Measurements from ENCODE around the gene RDM1.
"Not testable (repeated sequence)": the region's sequence is repeated elsewhere in the genome, so short reads cannot be mapped to it uniquely, and the experiment has no call there.

Gene RDM1

DNA sequence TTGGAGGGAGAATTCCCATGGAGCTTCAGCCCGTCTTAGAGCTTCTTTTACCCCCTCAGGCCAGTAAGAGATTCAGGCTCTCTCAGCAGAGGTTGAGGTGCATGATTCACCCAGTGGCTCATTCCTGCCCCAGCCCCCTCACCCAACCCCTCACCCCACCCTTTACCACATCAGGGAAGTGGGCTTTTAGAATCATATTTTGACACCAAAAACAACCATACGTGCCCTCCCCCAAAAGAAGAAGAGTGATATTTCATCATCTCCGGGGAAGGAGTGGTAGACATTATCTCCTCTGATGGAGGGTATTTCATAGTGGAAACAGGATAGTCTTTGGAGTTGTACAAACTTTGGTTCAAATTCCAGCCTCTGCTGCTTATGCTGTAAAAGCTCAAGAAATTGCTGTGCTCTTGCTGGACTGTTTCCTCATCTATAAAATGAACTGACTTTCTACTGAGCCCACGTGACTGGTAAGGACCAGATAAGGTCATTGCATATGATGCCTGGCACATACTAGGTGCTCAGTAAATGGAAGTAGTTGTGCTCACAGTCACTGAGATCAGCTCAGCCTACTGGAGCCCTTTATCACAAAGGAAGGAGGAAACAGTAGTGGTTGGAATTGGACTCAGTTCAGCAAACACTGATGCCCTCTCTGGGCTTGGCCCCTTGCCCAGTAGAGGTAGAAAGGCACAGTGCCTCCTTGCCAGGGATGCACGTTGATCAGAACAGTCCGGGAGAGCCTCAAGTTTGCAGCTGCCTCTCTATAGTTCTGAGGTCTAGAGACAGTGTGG, 32.1 kb downstream of the RDM1 start:
- no peak overlapping the region for H3K4me3 ChIP-seq (ENCODE audit: low read depth, low read length)

DNA sequence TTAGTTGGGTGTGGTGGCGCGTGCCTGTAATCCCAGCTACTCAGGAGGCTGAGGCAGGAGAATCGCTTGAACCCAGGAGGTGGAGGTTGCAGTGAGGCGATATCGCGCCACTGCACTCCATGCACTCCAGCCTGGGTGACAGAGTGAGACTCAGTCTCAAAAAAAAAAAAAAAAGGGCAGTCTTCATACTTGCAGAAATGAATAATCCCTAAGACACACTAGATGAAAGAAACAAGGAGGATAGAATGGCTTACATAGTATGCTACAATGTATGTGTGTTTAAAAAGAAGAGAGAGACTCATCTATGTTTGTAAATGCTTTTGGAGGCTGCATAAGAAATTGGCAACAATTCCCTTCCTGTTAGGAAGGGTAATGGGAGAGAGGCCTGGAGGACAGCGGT, 32.8 kb downstream of the RDM1 start:
- not testable (repeated sequence) for H3K4me3 ChIP-seq (ENCODE audit: low read depth, low read length)

More for the DNA sequence above, 32.1 kb downstream of the RDM1 start:
- TF ChIP-seq, protein P1, sequence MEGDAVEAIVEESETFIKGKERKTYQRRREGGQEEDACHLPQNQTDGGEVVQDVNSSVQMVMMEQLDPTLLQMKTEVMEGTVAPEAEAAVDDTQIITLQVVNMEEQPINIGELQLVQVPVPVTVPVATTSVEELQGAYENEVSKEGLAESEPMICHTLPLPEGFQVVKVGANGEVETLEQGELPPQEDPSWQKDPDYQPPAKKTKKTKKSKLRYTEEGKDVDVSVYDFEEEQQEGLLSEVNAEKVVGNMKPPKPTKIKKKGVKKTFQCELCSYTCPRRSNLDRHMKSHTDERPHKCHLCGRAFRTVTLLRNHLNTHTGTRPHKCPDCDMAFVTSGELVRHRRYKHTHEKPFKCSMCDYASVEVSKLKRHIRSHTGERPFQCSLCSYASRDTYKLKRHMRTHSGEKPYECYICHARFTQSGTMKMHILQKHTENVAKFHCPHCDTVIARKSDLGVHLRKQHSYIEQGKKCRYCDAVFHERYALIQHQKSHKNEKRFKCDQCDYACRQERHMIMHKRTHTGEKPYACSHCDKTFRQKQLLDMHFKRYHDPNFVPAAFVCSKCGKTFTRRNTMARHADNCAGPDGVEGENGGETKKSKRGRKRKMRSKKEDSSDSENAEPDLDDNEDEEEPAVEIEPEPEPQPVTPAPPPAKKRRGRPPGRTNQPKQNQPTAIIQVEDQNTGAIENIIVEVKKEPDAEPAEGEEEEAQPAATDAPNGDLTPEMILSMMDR (IDR thresholded peaks at IDR 0.05; ENCODE audit: low read depth, low read length): no peak

DNA sequence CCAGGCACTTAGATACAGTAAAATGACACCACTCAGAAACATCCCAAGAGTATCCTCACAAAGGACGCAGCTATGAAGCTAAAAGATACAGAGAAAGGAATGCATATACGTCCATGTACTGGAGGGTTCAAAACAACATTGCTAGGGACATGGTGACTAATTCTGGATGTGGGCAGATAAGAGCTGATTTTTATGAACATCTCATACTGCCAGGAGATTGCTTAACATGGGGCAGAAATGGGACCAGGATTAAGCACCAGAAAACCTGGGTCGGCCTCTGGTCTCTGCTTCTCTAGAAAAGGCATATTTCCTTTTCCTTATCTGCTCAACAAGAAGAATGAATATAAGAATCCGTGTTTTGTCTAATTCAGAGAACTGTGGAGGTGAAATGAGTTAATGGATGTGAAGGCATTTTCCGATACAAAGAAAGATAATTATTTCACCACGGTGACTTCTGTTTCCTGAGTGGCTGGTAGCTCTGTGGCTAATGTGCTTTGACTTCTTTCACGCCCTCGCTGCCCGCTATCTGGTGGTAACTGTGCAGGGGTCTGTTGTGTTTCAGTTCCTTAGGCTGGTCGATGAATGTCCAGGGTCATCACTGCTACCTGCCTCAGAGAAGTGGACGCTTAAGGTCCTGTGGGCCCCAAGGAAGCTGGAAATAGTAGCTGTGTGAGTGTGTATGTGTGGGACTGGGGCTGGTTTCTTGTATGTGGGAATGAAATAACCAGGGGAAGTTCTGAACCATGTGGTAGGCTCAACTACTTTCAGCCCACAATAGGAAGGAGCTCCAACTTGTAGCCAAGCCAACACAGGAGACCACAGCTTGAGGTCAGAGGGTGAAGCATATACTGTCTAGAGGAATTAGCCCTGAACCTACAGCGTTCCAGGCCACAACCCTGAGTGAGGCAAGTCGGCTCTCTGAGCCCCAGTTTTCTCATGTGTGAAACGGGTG, 34.7 kb downstream of the RDM1 start:
- no peak overlapping the region for H3K4me3 ChIP-seq (ENCODE audit: low read depth, low read length)
- TF ChIP-seq, protein P1 (IDR thresholded peaks at IDR 0.05; ENCODE audit: low read depth, low read length): no peak

DNA sequence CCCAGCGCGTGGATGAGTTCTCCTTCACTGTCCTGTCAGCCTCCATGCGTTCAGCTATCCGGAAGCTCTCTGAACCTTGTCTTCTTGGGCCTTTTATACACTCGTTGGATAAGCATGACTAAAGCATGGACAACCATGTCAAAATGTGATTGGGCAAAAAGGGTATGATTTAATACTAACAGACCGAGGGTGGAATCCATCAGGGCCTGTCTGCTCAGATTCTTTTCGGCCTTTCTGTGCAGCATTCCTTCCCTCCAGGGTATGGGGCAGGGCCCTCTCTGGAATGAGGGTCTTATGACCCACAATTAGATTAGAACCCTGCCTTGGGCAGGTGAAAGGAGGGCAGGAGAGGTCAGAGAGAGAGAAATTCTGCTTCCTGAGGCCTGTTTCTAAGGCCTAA, 36.4 kb downstream of the RDM1 start:
- no peak overlapping the region for H3K4me3 ChIP-seq (ENCODE audit: low read depth, low read length)
- TF ChIP-seq, protein P1 (IDR thresholded peaks at IDR 0.05; ENCODE audit: low read depth, low read length): no peak

DNA sequence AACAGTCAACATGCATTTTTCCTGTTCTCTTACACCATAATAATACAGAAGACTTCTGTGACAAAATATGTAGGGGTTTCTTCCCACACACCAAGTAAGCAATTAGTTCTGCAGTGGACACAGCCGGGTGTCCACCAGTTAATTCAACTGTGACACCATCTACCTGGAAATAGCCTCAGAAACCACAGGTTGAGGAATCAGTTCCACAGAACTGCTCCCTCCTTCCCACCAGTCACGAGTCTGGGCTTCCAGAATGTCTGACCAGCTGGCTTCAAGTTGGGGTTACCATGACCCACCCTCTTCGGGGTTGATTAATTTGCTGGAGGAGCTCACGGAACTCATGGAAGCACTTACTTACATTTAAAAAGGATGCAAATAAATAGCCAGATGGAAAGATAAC, 36.8 kb downstream of the RDM1 start:
- H3K4me3 ChIP-seq (ENCODE audit: low read depth, low read length): no peak overlapping the region
- TF ChIP-seq, protein P1 (IDR thresholded peaks at IDR 0.05; ENCODE audit: low read depth, low read length): no peak

DNA sequence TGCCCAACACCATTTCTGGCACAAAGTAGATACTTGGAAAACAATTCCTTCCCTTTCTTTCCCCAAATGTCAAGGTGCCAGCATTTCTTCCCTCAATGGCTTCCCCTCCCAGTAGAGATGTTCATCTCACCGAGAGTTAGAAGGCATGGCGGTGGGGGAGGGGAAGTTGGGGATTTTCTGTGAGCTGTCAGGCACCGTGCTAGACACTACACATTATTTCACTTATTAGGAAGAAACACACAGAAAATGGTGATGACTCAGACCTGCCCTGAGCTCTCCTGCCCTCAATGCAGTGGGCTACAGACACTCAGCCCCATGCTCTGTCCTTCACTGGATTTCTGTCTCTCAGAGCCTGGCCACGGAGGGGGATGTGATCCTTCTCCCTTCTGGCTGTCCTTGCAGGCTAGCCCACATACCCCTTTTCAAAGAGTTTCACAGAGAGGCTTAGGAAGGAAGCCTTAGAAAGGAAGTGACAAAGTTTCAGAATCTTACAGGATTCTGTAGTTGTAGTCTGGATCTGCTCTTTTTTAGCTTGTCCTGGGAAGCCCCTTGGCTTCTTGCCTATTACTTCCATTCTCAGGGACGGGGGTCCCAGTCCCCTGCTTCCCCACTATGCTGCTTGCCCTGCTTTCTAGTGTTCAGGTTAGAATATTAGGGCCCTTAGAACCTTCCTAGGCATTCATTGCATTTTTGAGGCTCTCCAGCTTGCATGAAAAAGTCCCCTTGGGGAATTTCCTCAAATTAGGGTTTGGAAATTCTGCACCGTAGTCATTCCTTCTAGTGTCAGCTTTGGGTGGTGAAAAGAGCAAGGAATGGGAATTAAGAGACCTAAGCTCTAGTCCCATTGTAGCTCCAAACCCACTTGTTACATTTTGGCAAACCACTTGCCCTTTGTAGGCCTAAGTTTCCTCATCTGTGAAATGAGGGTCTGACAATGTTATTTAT, 38.2 kb downstream of the RDM1 start:
- H3K4me3 ChIP-seq (ENCODE audit: low read depth, low read length): no peak overlapping the region
- TF ChIP-seq, protein P1 (IDR thresholded peaks at IDR 0.05; ENCODE audit: low read depth, low read length): no peak

DNA sequence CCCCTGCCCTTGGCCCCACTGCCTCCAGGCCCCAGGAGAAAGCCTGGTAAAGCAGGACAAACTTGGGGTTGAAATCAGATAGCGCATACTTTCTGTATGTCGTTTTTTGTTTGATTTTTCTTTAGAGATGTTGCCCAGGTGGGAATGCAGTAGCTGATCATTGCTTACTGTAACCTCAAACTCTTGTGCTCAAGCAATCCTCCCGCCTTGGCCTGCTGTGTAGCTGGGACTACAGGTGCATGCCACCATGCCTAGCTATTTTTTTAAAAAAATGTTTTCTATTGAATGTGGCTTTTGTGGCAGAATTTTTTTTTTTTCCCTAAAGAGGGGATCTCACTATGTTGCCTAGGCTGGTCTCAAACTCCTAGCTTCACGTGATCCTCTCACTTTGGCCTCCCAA, 39.3 kb downstream of the RDM1 start:
- H3K4me3 ChIP-seq (ENCODE audit: low read depth, low read length): no peak overlapping the region
- TF ChIP-seq, protein P1 (IDR thresholded peaks at IDR 0.05; ENCODE audit: low read depth, low read length): no peak
